ENCODE results near the gene DIAPH3. TPM values are rescaled to one million over a fixed set of nuclear protein-coding genes. Genes with fewer than 3 reads are reported as not detected.

The DIAPH3 gene
- total RNA-seq, 2 donors from 2014 or later = 23.6 to 25.7 TPM

DNA sequence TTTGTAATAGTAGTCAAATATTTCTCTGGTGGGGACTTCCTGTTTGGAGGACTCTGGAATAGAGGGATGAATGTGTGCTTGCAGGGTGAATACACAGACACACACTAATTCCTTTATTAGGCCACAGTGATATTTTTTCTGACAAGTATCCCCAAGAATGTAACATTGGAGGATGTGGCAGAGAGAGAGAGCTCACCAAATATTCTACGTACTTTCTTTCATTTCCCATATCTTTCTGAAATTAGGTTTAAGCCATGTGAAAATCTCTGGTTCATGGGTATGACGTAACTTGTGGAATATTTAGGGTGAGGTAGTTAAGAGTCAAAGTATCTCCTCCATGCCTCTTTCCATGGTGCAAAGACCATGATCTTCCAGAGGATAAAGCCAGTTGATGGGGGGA, 463.4 kb downstream of the DIAPH3 start:
- TF ChIP-seq, protein P1, sequence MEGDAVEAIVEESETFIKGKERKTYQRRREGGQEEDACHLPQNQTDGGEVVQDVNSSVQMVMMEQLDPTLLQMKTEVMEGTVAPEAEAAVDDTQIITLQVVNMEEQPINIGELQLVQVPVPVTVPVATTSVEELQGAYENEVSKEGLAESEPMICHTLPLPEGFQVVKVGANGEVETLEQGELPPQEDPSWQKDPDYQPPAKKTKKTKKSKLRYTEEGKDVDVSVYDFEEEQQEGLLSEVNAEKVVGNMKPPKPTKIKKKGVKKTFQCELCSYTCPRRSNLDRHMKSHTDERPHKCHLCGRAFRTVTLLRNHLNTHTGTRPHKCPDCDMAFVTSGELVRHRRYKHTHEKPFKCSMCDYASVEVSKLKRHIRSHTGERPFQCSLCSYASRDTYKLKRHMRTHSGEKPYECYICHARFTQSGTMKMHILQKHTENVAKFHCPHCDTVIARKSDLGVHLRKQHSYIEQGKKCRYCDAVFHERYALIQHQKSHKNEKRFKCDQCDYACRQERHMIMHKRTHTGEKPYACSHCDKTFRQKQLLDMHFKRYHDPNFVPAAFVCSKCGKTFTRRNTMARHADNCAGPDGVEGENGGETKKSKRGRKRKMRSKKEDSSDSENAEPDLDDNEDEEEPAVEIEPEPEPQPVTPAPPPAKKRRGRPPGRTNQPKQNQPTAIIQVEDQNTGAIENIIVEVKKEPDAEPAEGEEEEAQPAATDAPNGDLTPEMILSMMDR (conservative IDR thresholded peaks at IDR 0.05) = no peak

DNA sequence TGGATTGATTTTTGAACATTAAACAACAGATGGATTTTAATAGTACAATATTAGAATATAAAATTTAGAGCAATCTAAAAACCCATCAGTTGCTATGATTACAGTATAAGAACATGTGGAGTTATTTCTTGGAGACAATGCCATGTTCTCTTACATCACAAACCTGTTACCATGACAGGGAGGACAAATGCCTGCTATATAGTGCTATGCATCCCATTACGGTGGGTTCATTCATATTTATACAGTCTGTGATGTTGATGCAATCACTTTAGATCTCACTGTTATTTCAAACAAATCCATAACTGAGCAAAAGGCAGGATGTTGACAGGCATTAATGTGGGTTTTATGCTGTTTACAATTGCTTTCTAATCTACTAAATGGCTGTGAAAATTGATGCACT, 467.5 kb downstream of the DIAPH3 start:
- DNase-seq = no peak
- Mint-ChIP-seq H3K9me3 (no peaks in the 10 kb centered on the region), H3K36me3 (ENCODE audit: low read depth) (no peaks in the 10 kb centered on the region), H3K4me1 (peaks cover 13% of the 10 kb centered on the region), H3K27me3 (ENCODE audit: insufficient read depth) (no peaks in the 10 kb centered on the region), H3K27ac (no peak overlapping the region), H3K4me3 (no peak overlapping the region)
- no peaks in the 10 kb centered on the region for H3K9me3 ChIP-seq (ENCODE audit: control insufficient read depth, low read length)
- no peak overlapping the region for H3K27ac ChIP-seq (ENCODE audit: low read depth, low read length)
- no peaks in the 10 kb centered on the region for H3K27me3 ChIP-seq (ENCODE audit: control insufficient read depth, insufficient read depth, low read length, poor library complexity, severe bottlenecking)
- WGBS, 2 experiments (ENCODE audit: insufficient coverage in 1 of 2, insufficient read length in 1 of 2) = 86 to 100% methylated on average over 1 of the region's 1 CpG
- H3K9ac ChIP-seq (ENCODE audit: extremely low read depth, low read length, poor library complexity, severe bottlenecking) = no peak overlapping the region
- H3K4me1 ChIP-seq (ENCODE audit: control insufficient read depth, insufficient read depth, low read length) = no peaks in the 10 kb centered on the region
- TF ChIP-seq, protein P1 (conservative IDR thresholded peaks at IDR 0.05) = no peak
- H3K36me3 ChIP-seq (ENCODE audit: control insufficient read depth, insufficient read depth, low read length) = peaks cover 27% of the 10 kb centered on the region
- H3K4me3 ChIP-seq (ENCODE audit: low read length) = no peak overlapping the region

More for the DNA sequence above, 463.4 kb downstream of the DIAPH3 start:
- Histone ChIP-seq H3K27ac (ENCODE audit: low read depth, low read length) (no peak overlapping the region), H3K36me3 (ENCODE audit: control insufficient read depth, insufficient read depth, low read length) (peaks cover 22% of the 10 kb centered on the region), H3K9me3 (ENCODE audit: control insufficient read depth, low read length) (no peaks in the 10 kb centered on the region), H3K4me3 (ENCODE audit: low read length) (no peak overlapping the region), H3K27me3 (ENCODE audit: control insufficient read depth, insufficient read depth, low read length, poor library complexity, severe bottlenecking) (no peaks in the 10 kb centered on the region), H3K4me1 (ENCODE audit: control insufficient read depth, insufficient read depth, low read length) (no peaks in the 10 kb centered on the region), H3K9ac (ENCODE audit: extremely low read depth, low read length, poor library complexity, severe bottlenecking) (no peak overlapping the region)
- H3K27ac Mint-ChIP-seq = no peak overlapping the region
- peaks cover 18% of the 10 kb centered on the region for H3K4me1 Mint-ChIP-seq
- no peaks in the 10 kb centered on the region for H3K27me3 Mint-ChIP-seq (ENCODE audit: insufficient read depth)
- no peaks in the 10 kb centered on the region for H3K9me3 Mint-ChIP-seq
- DNase-seq = no peak
- H3K36me3 Mint-ChIP-seq (ENCODE audit: low read depth) = no peaks in the 10 kb centered on the region
- 100% methylated on average over 1 of the region's 2 CpGs; no CpG with 5 or more reads in 1 of the 2 experiments for WGBS, 2 experiments (ENCODE audit: insufficient coverage in 1 of 2, insufficient read length in 1 of 2)
- H3K4me3 Mint-ChIP-seq = no peak overlapping the region

GRCh38 chr13:59691501-59692066, 472.1 kb downstream of the DIAPH3 start:
- no peak for DNase-seq
- H3K27ac ChIP-seq (ENCODE audit: low read depth, low read length) = no peak overlapping the region
- H3K36me3 ChIP-seq (ENCODE audit: control insufficient read depth, insufficient read depth, low read length) = peaks cover 13% of the 10 kb centered on the region
- H3K27me3 ChIP-seq (ENCODE audit: control insufficient read depth, insufficient read depth, low read length, poor library complexity, severe bottlenecking) = no peaks in the 10 kb centered on the region
- H3K4me3 ChIP-seq (ENCODE audit: low read length) = no peak overlapping the region
- 45 to 83% methylated on average over 1 of the region's 1 CpG for WGBS, 2 experiments (ENCODE audit: insufficient coverage in 1 of 2, insufficient read length in 1 of 2)
- H3K9me3 Mint-ChIP-seq = no peaks in the 10 kb centered on the region
- H3K9ac ChIP-seq (ENCODE audit: extremely low read depth, low read length, poor library complexity, severe bottlenecking) = no peak overlapping the region
- H3K4me3 Mint-ChIP-seq = no peak overlapping the region
- H3K27me3 Mint-ChIP-seq (ENCODE audit: insufficient read depth) = no peaks in the 10 kb centered on the region
- H3K4me1 Mint-ChIP-seq = peaks cover 47% of the 10 kb centered on the region
- no peak overlapping the region for H3K27ac Mint-ChIP-seq
- no peaks in the 10 kb centered on the region for H3K36me3 Mint-ChIP-seq (ENCODE audit: low read depth)
- TF ChIP-seq, protein P1 (conservative IDR thresholded peaks at IDR 0.05) = no peak
- H3K4me1 ChIP-seq (ENCODE audit: control insufficient read depth, insufficient read depth, low read length) = peaks cover 13% of the 10 kb centered on the region
- no peaks in the 10 kb centered on the region for H3K9me3 ChIP-seq (ENCODE audit: control insufficient read depth, low read length)

All from endodermal cell (in vitro differentiated cells).